HG02884 (cell line): ENCODE results near the gene CROCC2.

Experiments used
- ATAC-seq: cut with Tn5 transposase; IDR thresholded peaks from one replicate; pipeline ENCODE4 v1.9.1; 2021; ENCODE audit warnings: mild to moderate bottlenecking, moderate library complexity; ENCODE audit not compliant: unreplicated experiment

Gene CROCC2

DNA sequence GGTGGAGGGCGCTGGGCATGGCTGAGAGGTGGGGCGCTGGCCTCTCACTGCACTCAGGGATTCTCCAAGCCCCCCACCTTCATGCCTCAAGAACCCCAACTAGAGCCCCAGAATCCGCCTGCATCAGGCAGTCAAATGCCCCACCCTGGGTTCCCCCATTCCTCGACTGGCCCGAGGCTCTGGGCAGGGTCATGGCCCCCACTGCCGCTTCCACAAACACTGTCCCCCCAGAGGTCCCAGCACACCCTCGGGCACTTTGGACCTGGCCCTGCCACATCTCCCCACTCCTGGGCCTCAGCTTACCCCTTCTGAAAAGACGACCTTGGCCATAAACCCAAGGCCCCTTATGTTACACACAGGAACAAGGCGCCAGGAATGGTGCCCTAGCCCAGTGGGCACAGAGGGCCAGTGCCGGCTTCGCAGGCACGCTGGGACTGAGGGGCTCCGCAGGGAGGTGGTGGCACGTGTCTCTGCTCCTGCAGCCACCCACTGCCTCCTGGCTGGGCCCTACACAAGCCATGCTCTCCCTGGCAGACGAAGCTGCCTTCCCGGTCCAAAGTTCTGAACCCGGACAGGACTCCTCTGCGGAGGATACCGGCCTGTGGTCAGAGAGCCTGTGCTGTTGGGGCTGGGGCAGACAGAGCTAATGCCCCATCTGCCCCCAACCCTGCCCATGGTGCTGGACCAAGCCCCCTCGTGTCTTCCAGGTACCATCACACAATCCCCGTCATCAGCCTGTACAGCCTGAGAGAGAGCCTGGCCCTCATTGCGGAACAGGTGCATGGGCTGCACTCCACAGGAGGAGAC, 30.7 kb upstream of the CROCC2 start:
- no peak for ATAC-seq

DNA sequence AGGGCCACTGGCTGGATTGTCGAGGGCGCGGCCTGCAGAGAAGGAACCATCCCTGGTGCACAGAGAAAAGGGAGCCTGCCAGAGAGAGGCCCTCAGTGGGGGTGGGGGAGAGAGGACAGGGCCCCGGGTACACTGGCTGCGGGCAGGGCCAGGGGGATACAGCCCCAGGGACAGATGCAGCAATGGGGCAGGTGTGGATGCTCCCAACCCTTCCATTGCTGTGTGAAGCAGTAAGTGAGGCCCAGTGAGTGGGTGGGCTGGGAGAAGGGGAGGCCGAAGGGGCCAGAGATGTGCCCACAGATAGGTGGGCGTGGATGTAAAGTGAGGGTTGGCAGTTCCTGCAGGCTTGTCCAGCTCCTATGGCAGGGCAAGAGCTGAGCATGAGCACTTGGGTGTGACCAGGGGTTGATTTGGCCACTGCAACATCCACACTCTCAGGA, 30.1 kb upstream of the CROCC2 start:
- ATAC-seq = no peak

DNA sequence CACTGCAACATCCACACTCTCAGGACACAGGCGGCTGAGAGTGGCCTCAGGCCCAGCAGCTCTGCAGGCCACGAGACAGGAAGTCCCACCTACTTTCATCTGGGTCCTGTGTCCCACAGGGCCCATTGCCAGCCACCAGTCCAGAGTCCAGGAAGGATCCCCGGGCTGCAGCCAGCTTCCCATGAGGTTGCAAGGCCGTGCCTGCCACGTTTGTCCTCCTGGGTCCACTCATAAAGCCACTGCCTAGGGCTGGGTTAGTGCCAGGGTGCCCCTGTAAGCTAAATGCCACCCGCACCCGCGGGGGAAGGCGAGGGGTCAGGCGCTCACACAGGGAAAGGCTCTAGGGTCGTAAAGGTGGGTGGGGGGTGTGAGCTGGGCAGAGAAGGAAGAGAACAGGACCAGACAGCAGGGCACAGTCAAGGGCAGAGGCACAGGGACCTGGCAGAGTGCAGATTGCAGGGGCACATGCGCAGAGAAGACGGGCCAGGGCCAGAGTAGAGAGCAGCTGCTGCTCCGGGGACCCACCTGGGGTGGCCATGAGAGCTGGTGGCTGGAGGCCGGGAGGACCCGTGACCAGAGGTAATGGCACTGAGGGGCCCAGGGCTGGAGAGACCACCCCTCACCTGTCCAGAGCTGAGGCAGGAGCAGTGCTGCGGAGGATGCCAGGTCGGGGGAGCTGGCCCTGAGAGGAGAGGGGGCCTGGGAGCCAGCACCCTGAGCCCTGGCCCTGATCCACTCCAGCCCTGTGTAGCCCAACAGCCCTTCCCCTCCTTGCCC, 29.5 kb upstream of the CROCC2 start:
- ATAC-seq = no peak

DNA sequence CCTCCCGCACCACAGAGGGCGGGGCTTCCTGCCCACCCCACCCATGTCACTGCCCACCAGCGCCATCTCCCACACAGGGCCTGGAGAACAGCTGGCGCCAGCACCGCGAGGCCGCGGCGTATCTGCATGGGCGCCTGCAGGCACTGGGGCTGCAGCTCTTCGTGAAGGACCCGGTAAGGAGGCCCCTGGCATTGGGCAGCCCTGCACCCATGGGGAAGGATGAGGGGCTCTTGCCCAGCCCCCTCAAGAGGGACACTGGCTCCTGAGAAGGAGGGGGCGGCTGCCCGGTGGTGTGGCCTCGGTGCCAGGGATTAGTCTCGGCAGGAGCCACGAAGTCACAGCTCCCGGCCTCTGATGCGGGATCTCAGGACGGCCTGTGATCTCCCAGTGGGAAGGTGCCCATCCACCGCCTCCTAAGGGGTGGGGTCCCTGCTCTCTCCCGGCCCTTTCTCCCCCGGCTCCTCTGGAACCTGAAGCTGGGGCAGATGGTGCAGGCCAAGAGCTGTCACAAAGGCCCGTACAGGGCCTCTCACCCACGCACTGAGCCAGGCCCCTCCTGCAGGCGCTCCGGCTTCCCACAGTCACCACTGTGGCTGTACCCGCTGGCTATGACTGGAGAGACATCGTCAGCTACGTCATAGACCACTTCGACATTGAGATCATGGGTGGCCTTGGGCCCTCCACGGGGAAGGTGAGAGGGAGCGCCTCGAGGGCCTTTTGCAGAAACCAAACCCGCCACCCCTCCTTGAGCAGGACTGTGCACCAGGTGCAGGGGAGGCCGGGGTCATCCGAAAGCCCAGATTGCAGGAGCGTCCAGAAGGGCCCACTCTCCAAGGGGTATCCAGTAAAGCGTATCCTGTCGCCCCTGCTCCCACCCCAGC, 28.4 kb upstream of the CROCC2 start:
- ATAC-seq = no peak

DNA sequence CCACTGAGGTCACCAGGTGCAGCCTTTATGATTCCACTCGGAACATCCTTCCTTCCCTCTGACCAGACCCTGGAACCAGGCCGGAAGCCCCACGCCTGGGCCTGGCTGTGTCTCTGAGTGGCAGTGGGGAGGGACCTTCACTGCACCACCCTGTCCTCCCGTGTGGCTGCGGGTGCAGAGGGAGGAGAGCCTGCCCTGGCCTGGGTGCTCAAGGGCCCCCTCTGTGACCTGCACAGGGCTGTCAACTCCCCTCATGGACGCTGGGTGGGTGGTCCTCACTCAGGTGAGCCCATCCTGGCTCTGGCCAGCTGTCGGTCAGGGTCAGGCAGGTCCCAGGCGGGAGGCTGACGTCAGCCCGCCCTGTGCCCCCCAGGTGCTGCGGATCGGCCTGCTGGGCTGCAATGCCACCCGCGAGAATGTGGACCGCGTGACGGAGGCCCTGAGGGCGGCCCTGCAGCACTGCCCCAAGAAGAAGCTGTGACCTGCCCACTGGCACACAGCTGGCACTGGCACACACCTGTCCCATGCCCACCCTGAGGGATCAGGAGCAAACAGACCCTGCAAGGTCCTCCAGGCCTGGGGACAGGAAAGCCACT, 27.7 kb upstream of the CROCC2 start:
- no peak for ATAC-seq

DNA sequence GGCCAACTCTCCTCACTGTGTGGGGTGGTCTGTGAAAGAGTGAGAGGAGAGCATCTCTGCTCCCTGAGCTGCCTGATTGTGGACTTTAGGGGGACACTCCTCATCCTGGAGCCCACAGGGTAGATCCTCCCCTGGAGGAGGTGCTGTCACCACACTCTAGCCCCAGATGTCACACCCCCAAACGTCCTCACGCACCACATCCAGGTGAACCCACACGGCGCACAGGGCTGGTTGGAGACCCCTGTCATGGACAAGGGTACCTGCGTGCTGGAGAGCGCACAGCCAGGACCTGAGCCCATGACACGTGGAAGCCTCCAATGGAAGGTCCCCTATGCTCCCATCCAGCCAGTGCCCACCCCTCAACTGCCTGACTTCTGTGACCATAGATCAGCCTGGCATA, 27.0 kb upstream of the CROCC2 start:
- no peak for ATAC-seq

DNA sequence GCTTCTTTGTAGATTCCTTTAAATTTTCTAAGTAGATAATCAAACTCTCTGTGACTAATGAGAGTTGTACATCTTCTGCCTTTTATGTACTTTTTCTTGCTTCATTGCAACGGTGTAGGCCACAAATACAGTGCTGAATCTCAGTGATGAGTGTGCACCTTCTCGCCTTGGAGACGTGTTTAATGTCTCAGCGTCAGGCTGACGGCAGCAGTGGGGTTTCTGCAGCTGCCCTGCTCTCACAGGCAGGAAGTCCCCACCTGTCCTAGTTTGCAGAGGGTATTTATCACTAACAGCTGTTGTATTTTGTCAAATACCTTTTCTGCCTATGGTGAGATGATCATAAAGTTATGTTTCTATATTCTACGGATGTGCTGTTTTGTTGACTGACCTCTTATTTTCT, 24.2 kb upstream of the CROCC2 start:
- no peak for ATAC-seq

DNA sequence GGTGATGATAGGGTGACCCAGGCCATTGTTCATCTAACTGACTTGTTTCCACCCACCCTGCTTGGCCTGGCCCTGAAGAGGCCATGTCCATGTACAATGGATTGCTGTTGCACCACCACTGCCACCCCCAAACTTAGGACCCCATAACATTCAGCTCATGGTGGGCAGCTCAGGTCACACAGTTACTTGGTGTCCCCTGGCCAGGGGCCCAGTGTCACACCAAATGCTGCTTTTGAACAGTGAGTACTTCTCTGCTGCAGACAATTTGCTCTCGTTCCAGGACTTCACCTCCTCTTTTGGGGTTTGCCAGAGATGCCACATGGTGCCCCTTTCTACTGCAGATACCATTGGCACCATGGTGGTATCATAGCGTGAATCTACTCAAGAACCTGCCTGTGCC, 21.9 kb upstream of the CROCC2 start:
- ATAC-seq = no peak

DNA sequence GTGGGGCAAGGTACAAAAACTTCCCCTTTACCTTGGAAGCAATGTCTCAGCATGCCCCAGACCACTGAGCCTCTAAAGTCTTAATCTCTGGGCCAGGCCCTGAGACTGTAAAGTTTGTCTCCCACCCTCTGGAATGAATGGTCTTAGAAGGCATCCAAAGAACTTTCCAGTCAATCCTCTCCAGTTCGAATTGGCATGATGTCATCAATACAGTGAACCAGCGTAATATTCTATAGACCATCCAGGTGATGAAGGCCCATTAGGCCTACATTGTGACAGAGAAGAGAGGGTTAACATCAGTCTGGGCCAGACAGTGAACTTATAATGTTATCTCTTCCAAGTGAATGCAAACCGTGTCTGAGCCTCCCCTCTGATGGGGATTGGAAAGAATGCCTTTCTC, 21.4 kb upstream of the CROCC2 start:
- no peak for ATAC-seq

DNA sequence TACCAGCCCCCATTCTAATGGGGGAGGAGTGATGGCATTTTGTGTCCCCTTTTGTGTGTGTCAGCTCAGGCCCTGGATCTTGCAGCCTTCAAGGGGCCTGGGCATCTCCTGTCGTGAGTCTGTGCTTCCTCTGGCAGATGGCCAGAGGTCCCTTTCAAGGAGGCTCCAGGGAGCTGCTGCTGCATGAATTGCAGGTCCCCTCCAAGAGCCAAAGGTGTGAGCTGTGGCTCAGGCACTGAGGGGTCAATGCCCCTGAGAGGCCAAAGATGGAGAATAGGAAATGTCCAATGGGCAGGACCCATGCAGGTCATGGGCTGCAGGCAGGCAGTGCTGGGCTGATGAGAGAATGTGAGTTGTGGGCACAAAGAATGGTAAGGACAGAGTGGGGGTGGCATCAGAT, 20.6 kb upstream of the CROCC2 start:
- no peak for ATAC-seq

DNA sequence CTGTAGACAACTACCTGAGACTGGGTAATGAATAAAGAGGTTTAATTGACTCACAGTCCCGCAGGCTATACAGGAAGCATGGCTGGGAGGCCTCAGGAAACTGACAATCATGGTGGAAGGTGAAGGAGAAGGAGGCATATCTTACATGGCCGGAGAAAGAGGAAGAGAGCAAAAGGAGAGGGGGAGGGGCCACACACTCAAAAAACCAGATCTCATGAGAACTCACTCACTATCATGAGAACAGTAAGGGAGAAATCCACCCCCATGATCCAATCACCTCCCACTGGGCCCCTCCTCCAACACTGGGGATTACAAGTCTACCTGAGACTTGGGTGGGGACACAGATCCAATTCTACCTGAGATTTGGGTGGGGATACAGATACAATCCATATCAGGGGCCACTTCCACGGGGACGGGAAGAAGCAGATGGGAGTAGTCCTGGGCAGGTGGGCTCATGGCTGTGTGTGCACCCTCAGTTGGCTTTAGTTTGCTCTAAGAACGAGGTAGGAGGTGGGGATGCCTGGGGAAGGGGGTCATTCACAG, 20.0 kb upstream of the CROCC2 start:
- no peak for ATAC-seq

DNA sequence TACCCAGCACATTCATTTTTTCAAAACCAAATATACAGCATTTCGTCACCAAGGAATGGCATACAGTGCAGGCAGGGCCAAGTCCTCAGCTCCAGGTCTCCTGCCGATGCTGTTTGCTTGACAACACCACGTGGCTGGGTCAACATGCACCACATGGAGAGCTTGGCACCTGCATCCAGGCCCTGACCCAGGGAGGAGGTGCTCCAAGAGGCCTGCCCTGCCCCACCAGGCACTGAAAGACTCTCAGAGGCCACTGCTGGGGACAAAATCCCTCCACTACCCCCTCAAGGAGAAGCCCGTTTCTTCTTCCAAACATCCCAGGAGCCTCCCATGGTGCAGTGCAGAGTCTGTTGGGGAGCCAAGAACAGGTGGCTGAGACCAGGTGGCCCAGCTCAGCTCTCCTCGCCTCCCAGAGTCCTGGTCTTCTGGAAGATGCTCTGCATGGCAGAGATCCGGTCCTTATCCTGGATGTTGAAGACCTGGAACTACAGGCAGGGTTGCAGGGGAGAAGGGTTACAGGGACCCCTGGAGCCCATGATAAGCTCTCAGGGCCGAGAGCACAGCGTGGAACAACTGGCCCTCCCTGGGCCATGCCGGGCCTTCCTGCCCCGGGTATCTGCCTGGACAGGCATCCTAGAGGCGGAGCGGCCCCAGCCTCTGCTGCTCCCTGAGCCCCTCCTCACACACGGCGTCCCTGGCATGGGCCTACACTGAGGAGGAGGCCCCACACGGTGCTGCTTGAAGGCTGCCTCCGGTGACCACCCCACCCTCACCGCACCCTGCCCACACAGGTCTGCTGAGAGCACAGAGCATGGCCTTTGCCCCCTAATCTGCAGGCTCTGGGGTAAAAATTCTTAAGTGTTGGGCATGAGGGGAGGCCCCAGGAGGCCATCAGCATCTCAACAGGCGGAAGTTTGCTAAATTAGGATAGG, 19.2 kb upstream of the CROCC2 start:
- no peak for ATAC-seq

DNA sequence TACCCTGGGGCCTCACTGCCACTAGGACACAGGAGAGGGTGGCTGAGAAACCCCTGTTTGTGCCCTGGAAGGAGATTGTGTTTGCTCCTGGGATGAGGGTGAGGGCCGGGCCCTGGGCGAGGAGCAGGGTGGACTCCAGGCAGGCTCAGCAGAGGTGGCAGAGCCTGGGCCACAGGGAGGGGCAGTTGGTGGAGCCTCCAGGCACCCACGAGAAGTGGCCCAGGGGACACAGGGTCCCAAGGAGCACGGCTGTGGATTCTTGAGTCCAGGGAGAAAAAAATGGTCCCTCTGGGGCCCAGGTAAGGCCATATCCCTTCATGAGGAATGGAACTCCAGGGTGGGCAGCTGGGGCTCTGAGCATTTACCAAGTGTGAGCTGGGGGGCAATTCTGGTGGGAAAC, 18.5 kb upstream of the CROCC2 start:
- ATAC-seq = no peak

DNA sequence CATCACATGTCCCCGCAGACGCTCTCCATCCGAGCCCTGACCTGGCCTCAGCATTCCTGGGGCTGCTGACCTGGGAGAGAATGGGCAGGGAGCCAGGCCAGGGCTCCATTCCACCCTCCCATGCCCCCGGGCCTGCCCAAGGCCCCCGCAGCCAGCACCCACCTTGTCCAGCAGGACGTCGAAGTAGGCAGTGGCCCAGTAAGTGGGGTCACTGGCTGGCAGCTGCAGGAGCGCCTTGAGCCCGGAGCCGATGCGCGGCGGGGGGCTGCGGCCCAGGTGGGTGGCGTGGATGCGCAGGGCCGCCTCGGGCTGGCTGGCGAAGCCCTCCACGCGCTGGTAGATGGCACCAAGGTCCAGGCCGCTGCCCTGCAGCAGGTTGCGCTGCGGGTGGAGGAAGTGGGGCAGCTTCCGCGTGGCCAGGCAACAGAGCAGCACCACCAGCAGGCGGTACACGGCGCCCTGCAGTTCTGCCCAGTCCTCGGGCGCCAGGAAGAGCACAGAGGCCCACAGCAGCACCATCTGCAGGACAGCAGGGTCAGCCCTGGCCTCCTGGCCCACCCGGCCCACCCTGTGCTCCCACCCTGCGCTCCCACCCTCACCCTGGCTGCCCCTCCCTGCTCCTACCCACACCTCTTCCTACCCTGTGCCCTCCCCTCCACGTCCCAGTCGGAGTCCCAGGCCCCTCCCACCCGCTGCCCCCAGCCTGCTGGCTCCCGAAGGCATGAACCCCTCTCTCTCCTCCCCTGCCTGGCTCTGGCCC, 17.8 kb upstream of the CROCC2 start:
- no peak for ATAC-seq

DNA sequence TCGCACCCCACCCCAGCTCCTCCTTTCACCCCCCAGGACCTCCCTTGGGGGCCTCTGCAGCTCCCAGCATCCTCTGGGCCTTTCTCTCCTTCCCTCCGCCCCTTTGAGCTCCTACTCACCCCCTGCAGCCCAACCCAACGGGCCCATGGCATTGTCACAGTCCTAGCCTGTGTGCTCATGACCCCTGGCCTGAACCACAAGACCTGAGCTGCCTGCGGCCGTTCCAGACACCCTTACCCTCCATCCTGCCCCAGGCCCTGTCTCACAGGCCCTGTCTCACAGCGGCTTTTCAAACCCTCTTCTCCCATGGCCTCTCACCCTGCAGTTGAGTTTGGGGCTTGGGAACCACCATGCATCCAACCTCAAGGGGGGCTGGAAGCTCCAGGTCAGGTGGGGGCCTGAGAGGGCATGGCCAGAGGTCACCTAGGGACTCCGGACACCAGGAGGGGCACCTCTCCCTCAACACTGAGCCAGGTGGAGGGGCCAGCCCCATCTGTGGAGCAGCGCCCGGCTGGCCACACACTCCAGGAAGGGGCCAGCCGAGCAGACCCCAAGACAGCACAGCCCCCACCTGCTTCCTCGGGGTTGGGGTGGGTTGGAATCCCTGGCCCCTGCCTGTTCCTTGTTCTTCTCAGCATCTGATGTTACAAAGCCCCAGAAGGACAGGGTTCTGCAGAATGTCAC, 17.1 kb upstream of the CROCC2 start:
- no peak for ATAC-seq

DNA sequence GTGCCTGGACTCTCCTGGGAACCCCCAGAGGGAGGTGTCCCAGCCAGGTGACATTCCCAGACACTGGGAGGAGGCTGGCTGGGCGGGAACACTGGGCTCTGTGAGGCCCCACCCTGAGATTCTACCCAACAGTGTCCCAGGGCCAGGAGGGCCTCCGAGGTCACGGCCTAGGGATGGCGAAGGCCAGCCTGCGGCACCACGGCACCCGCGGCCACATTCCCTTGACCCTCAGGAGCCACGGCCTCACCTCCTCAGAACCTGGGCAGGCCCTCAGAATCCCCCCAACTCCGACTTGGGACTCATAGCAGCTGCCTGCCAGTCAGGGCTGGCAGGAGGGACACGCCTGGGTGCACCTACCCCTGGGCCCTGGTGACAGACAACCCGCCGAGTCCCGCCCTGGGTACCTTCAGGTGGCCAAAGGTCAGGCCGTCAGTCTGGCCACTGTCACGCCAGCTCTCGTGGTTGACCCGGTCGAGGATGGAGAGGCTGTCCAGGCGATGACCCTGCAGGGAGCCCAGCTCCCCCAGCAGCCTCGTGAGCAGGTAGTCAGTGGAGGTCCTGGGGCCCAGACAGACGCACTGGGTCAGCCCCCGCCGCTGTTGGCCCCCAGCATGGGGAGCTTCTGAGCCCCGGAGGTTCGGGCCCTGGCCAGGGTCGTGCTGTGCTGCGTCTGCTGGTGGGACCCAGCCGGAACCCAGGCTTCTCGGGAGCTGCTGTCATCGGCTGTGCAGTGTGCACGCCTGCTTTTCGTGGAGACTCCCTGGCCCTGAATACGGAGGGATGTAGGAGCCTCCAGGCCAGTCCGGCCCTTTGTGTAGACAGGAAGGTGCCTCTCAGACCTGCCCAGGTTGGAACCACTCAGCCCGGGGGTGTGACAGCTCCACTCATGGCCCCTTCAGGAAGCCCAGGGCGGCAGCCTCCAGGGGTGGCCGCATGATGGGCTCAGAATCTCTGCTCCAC, 16.3 kb upstream of the CROCC2 start:
- ATAC-seq = no peak

DNA sequence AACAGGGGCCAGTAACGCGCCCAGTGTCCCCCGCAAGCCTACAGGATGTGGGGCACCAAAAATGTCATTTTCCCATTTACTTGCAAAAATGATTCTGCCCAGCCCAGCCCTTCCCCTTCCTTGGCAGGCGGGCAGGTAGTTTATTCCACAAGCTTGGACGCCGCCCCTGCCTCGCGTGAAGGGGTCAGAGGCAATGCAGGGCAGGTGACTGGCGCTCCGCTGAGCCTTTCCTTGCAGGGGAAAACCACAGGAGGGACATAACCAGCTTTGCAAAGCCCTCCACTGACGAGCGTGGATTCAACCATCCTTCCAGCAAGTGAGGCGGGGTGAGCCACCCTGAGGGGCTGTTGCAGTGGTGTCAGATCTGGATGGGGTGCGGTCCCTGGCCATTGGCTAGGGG, 15.4 kb upstream of the CROCC2 start:
- ATAC-seq = no peak
